Measurements from ENCODE around the gene CRNN.

- TF ChIP-seq EZH2 (IDR thresholded peaks at IDR 0.05) (no peak), POLR2AphosphoS5 (IDR thresholded peaks at IDR 0.05; ENCODE audit: borderline replicate concordance, low read depth, low read length) (no peak)
Observed at GRCh38 chr1:152374451-152374850, 39.6 kb downstream of the CRNN start.

All from SK-N-MC (cell line).